Activated CD8-positive, alpha-beta T cell treated with anti-CD3 and anti-CD28 coated beads for 36 hours (primary cell): Measurements from ENCODE around the gene CDKL4. TPM values are rescaled to one million over a fixed set of nuclear protein-coding genes. Genes with fewer than 3 reads are reported as not detected.
A peak's percentile ranks its signal among the peaks of the same experiment; 100 is the strongest.
"Not testable (repeated sequence)": the region's sequence is repeated elsewhere in the genome, so short reads cannot be mapped to it uniquely, and the experiment has no call there.

ENCODE experiments used
- ATAC-seq: fragments of 200-7000 bp; cut with Tn5 transposase; one replicate; pipeline ENCODE4 v1.10.0; 2021; ENCODE audit warnings: mild to moderate bottlenecking, moderate library complexity
- CTCF ChIA-PET: fragments of 350-600 bp; sonication (Branson Sonifier 250); formaldehyde crosslinking; loops from one replicate; lab custom pipeline; 2021; ENCODE audit warnings: antibody characterized with exemption; lab: Charles Lee
- POLR2A ChIA-PET: fragments of 350-600 bp; sonication (Branson Sonifier 250); formaldehyde crosslinking; loops from one replicate; lab custom pipeline; 2021; ENCODE audit warnings: antibody characterized with exemption; lab: Charles Lee
- DNase-seq: peaks from one replicate; pipeline ENCODE4 v3.0.0-alpha.2; 2020
- H3K27ac Mint-ChIP-seq: one replicate; pipeline ENCODE4 v1.8.0; 2021; ENCODE audit warnings: mild to moderate bottlenecking, mixed read lengths
- H3K27me3 Mint-ChIP-seq: one replicate; pipeline ENCODE4 v1.8.0; 2021; ENCODE audit warnings: mixed read lengths
- H3K36me3 Mint-ChIP-seq: one replicate; pipeline ENCODE4 v1.8.0; 2021; ENCODE audit warnings: low read depth, mixed read lengths
- H3K4me1 Mint-ChIP-seq: one replicate; pipeline ENCODE4 v1.8.0; 2021; ENCODE audit warnings: low read depth, mixed read lengths
- H3K4me3 Mint-ChIP-seq: one replicate; pipeline ENCODE4 v1.8.0; 2021; ENCODE audit warnings: mild to moderate bottlenecking, moderate library complexity, mixed read lengths
- H3K9me3 Mint-ChIP-seq: one replicate; pipeline ENCODE4 v1.8.0; 2021; ENCODE audit warnings: mixed read lengths
- intact Hi-C: fragments of 100-400 bp; cut with micrococcal nuclease; formaldehyde crosslinking; loops from one replicate; pipeline ENCODE4 v1.10.0; 2022
- total RNA-seq, 2 experiments: library from RNA; stranded (reverse); gene quantifications; one replicate each; pipeline ENCODE4 v1.2.3, GENCODE V29; 2021
- TF ChIP-seq, protein P1 (sequence below): fragments of 200-600 bp; IDR thresholded peaks from one replicate; pipeline ENCODE4 v1.8.0; 2022; ENCODE audit warnings: antibody characterized with exemption, mild to moderate bottlenecking

The CDKL4 gene
- total RNA-seq, 2 experiments from 2014 or later = 0.29 TPM; not detected in 1

DNA sequence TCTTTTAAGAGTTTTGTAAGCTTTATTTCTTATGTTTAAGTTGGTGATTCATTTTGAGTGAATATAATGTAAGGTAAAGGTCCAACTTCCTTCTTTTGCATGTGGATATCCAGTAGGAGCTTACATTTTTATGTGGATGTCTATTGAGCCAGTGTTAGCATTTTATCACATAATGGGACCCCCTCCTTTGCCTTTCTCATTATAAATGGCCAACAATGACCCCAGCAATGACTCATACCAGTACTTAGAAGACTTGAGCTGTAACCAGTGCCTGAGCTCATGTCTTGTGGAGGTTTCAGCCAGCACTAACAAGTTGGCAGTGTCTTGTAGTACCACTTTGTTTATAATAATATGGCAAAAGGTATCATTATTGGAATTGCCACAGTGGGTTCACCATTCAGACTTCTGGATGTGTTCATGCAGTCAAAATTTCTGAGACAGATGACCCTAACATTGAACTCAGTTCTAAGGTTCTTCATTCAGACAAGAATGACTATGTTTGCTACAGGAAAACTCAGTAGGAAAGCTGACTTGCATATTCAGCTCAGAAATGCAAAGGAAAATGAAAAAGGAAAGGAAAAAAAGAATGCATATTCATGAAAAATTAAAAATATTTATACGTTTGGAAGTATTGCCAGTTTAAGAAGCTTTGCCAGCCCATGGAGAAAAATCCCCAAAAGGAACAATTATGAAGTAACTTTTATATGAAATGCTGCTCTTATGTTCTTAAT, 41.0 kb downstream of the CDKL4 start:
- Mint-ChIP-seq H3K9me3 (peaks cover 11% of the 10 kb centered on the region), H3K27ac (peak overlapping the region; percentile 63), H3K36me3 (no peaks in the 10 kb centered on the region), H3K4me3 (no peak overlapping the region), H3K4me1 (peaks cover 22% of the 10 kb centered on the region), H3K27me3 (no peaks in the 10 kb centered on the region)
- ChIA-PET POLR2A (interaction anchor here (0.6 to 1.5 kb wide), 4 partner anchors 14 to 289 kb away, joined by 3 to 6 read pairs (median 4); no protein-coding TSS in a partner anchor), CTCF (interaction anchor here (0.6 to 3.2 kb wide), 6 partner anchors 8 to 146 kb away, joined by 3 to 21 read pairs (median 3); no protein-coding TSS in a partner anchor)
- intact Hi-C loops = no loop called here
- ATAC-seq (peak; percentile 86), DNase-seq (peak; percentile 32)
- TF ChIP-seq, protein P1, sequence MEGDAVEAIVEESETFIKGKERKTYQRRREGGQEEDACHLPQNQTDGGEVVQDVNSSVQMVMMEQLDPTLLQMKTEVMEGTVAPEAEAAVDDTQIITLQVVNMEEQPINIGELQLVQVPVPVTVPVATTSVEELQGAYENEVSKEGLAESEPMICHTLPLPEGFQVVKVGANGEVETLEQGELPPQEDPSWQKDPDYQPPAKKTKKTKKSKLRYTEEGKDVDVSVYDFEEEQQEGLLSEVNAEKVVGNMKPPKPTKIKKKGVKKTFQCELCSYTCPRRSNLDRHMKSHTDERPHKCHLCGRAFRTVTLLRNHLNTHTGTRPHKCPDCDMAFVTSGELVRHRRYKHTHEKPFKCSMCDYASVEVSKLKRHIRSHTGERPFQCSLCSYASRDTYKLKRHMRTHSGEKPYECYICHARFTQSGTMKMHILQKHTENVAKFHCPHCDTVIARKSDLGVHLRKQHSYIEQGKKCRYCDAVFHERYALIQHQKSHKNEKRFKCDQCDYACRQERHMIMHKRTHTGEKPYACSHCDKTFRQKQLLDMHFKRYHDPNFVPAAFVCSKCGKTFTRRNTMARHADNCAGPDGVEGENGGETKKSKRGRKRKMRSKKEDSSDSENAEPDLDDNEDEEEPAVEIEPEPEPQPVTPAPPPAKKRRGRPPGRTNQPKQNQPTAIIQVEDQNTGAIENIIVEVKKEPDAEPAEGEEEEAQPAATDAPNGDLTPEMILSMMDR = no peak

DNA sequence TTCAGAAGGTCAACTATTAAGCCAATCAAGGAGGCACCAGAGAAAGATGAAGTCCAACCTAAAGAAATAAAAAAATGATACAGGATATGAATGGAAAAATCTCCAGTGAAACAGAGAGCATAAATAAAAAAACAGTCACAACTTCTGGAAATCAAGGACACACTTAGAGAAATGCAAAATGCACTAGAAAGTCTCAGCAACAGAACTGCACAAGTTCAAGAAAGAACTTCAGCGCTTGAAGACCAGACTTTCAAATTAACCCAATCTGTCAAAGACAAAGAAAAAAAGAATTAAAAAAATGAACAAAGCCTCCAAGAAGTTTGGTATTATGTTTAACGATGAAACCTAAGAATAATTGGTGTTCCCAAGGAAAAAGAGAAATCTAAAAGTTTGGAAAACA, 46.8 kb downstream of the CDKL4 start:
- H3K27ac Mint-ChIP-seq, H3K4me3 Mint-ChIP-seq, H3K4me1 Mint-ChIP-seq, DNase-seq, H3K27me3 Mint-ChIP-seq, ATAC-seq, H3K36me3 Mint-ChIP-seq, POLR2A ChIA-PET, intact Hi-C loops: not testable (repeated sequence)
- CTCF ChIA-PET = interaction anchor here (2.3 kb wide), 1 partner anchor 31 kb away, joined by 4 read pairs; no protein-coding TSS in a partner anchor
- H3K9me3 Mint-ChIP-seq = peaks cover 21% of the 10 kb centered on the region

GRCh38 chr2:39194686-39195085, 49.1 kb downstream of the CDKL4 start:
- Mint-ChIP-seq H3K4me3 (no peak overlapping the region), H3K4me1 (no peaks in the 10 kb centered on the region), H3K9me3 (peaks cover 15% of the 10 kb centered on the region), H3K27ac (no peak overlapping the region), H3K27me3 (no peaks in the 10 kb centered on the region), H3K36me3 (peaks cover 7% of the 10 kb centered on the region)
- TF ChIP-seq, protein P1 = no peak
- ChIA-PET POLR2A (no interaction called here), CTCF (interaction anchor here (1.1 to 1.9 kb wide), 4 partner anchors 8 to 34 kb away, joined by 3 to 9 read pairs (median 4); no protein-coding TSS in a partner anchor)
- intact Hi-C loops = no loop called here
- DNase-seq (no peak), ATAC-seq (no peak)

GRCh38 chr2:39188960-39189494, 54.7 kb downstream of the CDKL4 start:
- no peaks in the 10 kb centered on the region for H3K9me3 Mint-ChIP-seq
- POLR2A ChIA-PET = interaction anchor here (0.6 kb wide), 1 partner anchor 16 kb away, joined by 3 read pairs; no protein-coding TSS in a partner anchor
- CTCF ChIA-PET = interaction anchor here (0.7 to 3.0 kb wide), 3 partner anchors 39 to 130 kb away, joined by 3 to 15 read pairs (median 4); no protein-coding TSS in a partner anchor
- intact Hi-C loops = no loop called here
- H3K4me1 Mint-ChIP-seq = peaks cover 4% of the 10 kb centered on the region
- H3K27me3 Mint-ChIP-seq = no peaks in the 10 kb centered on the region
- ATAC-seq (no peak), DNase-seq (no peak)
- no peak overlapping the region for H3K27ac Mint-ChIP-seq
- no peaks in the 10 kb centered on the region for H3K36me3 Mint-ChIP-seq
- no peak overlapping the region for H3K4me3 Mint-ChIP-seq
- TF ChIP-seq, protein P1 = no peak

- intact Hi-C loops = no loop called here
- Mint-ChIP-seq H3K9me3 (no peaks in the 10 kb centered on the region), H3K27me3 (no peaks in the 10 kb centered on the region), H3K27ac (no peak overlapping the region), H3K4me3 (no peak overlapping the region), H3K4me1 (no peaks in the 10 kb centered on the region), H3K36me3 (no peaks in the 10 kb centered on the region)
- no peak for ATAC-seq
- ChIA-PET POLR2A (interaction anchor here (1.2 kb wide), 1 partner anchor 12 kb away, joined by 3 read pairs; no protein-coding TSS in a partner anchor), CTCF (no interaction called here)
- TF ChIP-seq, protein P1 = no peak
- DNase-seq = no peak
Observed at GRCh38 chr2:39183673-39184072, 60.1 kb downstream of the CDKL4 start.
